GM19193 (cell line): Measurements from ENCODE around the gene DNAJC12.

Experiments used
- POLR2A ChIP-seq: IDR thresholded peaks from 4 replicates; pipeline ENCODE4 v1.6.1; 2011; ENCODE audit not compliant: insufficient read depth, insufficient read length; ENCODE audit errors: extremely low read depth

Gene DNAJC12

GRCh38 chr10:67782530-67782929 is 55.5 kb downstream of the DNAJC12 start:
- no peak for TF ChIP-seq POLR2A

- TF ChIP-seq POLR2A = no peak
Measured at GRCh38 chr10:67780759-67781538, 57.0 kb downstream of the DNAJC12 start.

GRCh38 chr10:67779465-67780203 is 58.4 kb downstream of the DNAJC12 start:
- no peak for TF ChIP-seq POLR2A

- no peak for TF ChIP-seq POLR2A
Measured at GRCh38 chr10:67776371-67776770, 61.6 kb downstream of the DNAJC12 start.

- TF ChIP-seq POLR2A = no peak
Measured at GRCh38 chr10:67775279-67775678, 62.7 kb downstream of the DNAJC12 start.

GRCh38 chr10:67772894-67773511 is 65.0 kb downstream of the DNAJC12 start:
- no peak for TF ChIP-seq POLR2A

- no peak for TF ChIP-seq POLR2A
Measured at GRCh38 chr10:67772151-67772550, 65.8 kb downstream of the DNAJC12 start.

- TF ChIP-seq POLR2A = no peak
Measured at GRCh38 chr10:67771200-67771599, 66.8 kb downstream of the DNAJC12 start.

GRCh38 chr10:67770537-67770936 is 67.5 kb downstream of the DNAJC12 start:
- TF ChIP-seq POLR2A = no peak

- TF ChIP-seq POLR2A = no peak
Measured at GRCh38 chr10:67767244-67767643, 70.7 kb downstream of the DNAJC12 start.

- peak; percentile 43 for TF ChIP-seq POLR2A
Measured at GRCh38 chr10:67764012-67764822, 73.8 kb downstream of the DNAJC12 start.

- peak; percentile 23 for TF ChIP-seq POLR2A
Measured at GRCh38 chr10:67763499-67764011, 74.4 kb downstream of the DNAJC12 start.

GRCh38 chr10:67760272-67760671 is 77.7 kb downstream of the DNAJC12 start:
- TF ChIP-seq POLR2A = no peak
